ENCODE data around the gene OPN1SW.

The OPN1SW gene

GRCh38 chr7:128810997-128811396 lies 35.4 kb upstream of the OPN1SW start:
- no peaks in the 10 kb centered on the region for H3K9me3 ChIP-seq (replicated peaks in 1 of 11)
- H3K4me1 ChIP-seq = peaks cover 5 to 47% (median 29%) of the 10 kb centered on the region in 10 experiments; a peak in 18 of 20 replicates
- no peak overlapping the region for H3K27ac ChIP-seq
- peaks cover 20 to 66% (median 49%) of the 10 kb centered on the region in 11 experiments for H3K36me3 ChIP-seq
- no peaks in the 10 kb centered on the region for H3K27me3 ChIP-seq
- H3K4me2 ChIP-seq = no peak overlapping the region
- no peak overlapping the region for H3K9ac ChIP-seq
- TF ChIP-seq Cebpa-rat (IDR thresholded peaks at IDR 0.05) = no peak
- H3K4me3 ChIP-seq = no peak overlapping the region
- 0 out of 22 replicates have a peak, but pooled peaks cover 0 to 4% (median 0%) of the 10 kb centered on the region in 11 experiments for H4K20me1 ChIP-seq

- Histone ChIP-seq H3K9me3 (replicated peaks in 1 of 11) (no peaks in the 10 kb centered on the region), H3K4me1 (peaks cover 5 to 42% (median 24%) of the 10 kb centered on the region in 10 experiments; a peak in 18 of 20 replicates), H3K4me2 (no peak overlapping the region), H3K27me3 (no peaks in the 10 kb centered on the region), H3K36me3 (peaks cover 25 to 71% (median 54%) of the 10 kb centered on the region in 11 experiments), H3K4me3 (no peak overlapping the region), H3K27ac (no peak overlapping the region), H4K20me1 (0 out of 22 replicates have a peak, but pooled peaks cover 0 to 4% (median 0%) of the 10 kb centered on the region in 11 experiments), H3K9ac (no peak overlapping the region)
- TF ChIP-seq Cebpa-rat (IDR thresholded peaks at IDR 0.05) = no peak
These were observed 34.9 kb upstream of the OPN1SW start for GRCh38 chr7:128810473-128810872.

GRCh38 chr7:128809363-128809762 lies 33.8 kb upstream of the OPN1SW start:
- no peak for TF ChIP-seq Cebpa-rat (IDR thresholded peaks at IDR 0.05)
- Histone ChIP-seq H3K9me3 (replicated peaks in 1 of 11) (no peaks in the 10 kb centered on the region), H3K4me3 (no peak overlapping the region), H4K20me1 (0 out of 22 replicates have a peak, but pooled peaks cover 0 to 4% (median 0%) of the 10 kb centered on the region in 11 experiments), H3K27ac (no peak overlapping the region), H3K36me3 (peaks cover 32 to 82% (median 62%) of the 10 kb centered on the region in 11 experiments), H3K9ac (no peak overlapping the region), H3K4me2 (no peak overlapping the region), H3K4me1 (peaks cover 5 to 31% (median 16%) of the 10 kb centered on the region in 10 experiments; a peak in 16 of 20 replicates), H3K27me3 (no peaks in the 10 kb centered on the region)

DNA sequence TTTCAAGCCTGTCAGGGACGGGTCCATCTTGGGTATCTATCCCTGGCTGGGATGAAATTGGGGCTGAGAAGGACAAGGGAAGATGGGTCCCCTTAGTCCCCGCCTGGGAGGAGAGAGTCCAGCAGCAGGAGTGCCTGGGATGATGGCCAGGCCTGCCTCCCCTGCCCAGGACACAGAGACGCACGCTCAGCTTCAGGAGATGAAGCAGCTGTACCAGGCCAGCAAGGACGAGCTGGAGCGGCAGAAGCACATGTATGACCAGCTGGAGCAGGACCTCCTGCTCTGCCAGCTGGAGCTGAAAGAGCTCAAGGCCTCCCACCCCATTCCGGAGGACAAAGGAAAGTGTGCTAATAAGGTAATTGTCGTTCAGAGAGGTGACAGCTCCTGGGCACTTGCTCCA lies 31.6 kb upstream of the OPN1SW start:
- Histone ChIP-seq H3K9ac (no peak overlapping the region), H3K4me1 (peaks cover 4 to 9% (median 7%) of the 10 kb centered on the region in 10 experiments; a peak in 13 of 20 replicates), H3K4me3 (no peak overlapping the region), H3K27ac (no peak overlapping the region), H3K36me3 (peaks cover 41 to 94% (median 79%) of the 10 kb centered on the region in 11 experiments), H3K9me3 (replicated peaks in 1 of 11) (no peaks in the 10 kb centered on the region), H3K27me3 (no peaks in the 10 kb centered on the region), H4K20me1 (0 out of 22 replicates have a peak, but pooled peaks cover 0 to 4% (median 0%) of the 10 kb centered on the region in 11 experiments), H3K4me2 (no peak overlapping the region)
- no peak for TF ChIP-seq Cebpa-rat (IDR thresholded peaks at IDR 0.05)

DNA sequence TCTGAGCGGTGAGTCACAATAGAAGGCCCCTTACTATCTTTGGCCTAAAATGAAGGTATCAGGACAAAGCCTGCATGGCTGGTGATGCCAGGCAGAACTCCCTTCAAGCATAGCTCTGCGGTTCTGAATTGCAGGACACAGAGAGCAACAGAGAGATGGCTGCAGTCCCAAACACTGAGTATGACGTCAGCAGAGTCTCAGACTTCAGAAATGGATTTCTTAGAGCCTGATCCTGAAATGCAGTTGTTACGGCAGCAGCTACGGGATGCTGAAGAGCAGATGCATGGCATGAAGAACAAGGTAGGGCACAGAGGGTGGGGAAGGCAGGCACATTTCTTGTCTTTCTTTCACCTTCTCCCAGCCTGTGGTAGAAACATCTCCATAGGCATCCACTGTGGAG lies 29.6 kb upstream of the OPN1SW start:
- TF ChIP-seq Cebpa-rat (IDR thresholded peaks at IDR 0.05) = no peak
- no peak overlapping the region for H3K27ac ChIP-seq
- no peaks in the 10 kb centered on the region for H3K27me3 ChIP-seq
- peaks cover 0 to 7% (median 4%) of the 10 kb centered on the region in 10 experiments; a peak in 2 of 20 replicates for H3K4me1 ChIP-seq
- peaks cover 54 to 97% (median 89%) of the 10 kb centered on the region in 11 experiments for H3K36me3 ChIP-seq
- H3K4me3 ChIP-seq = no peak overlapping the region
- H3K9me3 ChIP-seq (replicated peaks in 1 of 11) = no peaks in the 10 kb centered on the region
- 0 out of 22 replicates have a peak, but pooled peaks cover 0 to 4% (median 0%) of the 10 kb centered on the region in 11 experiments for H4K20me1 ChIP-seq
- H3K4me2 ChIP-seq = no peak overlapping the region
- no peak overlapping the region for H3K9ac ChIP-seq

GRCh38 chr7:128804484-128804883 lies 28.9 kb upstream of the OPN1SW start:
- no peak overlapping the region for H3K27ac ChIP-seq
- no peaks in the 10 kb centered on the region for H3K27me3 ChIP-seq
- H4K20me1 ChIP-seq = 0 out of 22 replicates have a peak, but pooled peaks cover 0 to 4% (median 0%) of the 10 kb centered on the region in 11 experiments
- peaks cover 0 to 4% (median under 1%) of the 10 kb centered on the region in 10 experiments; a peak in 7 of 20 replicates for H3K4me1 ChIP-seq
- no peak for TF ChIP-seq Cebpa-rat (IDR thresholded peaks at IDR 0.05)
- H3K36me3 ChIP-seq = peaks cover 54 to 90% (median 84%) of the 10 kb centered on the region in 11 experiments
- H3K9me3 ChIP-seq (replicated peaks in 1 of 11) = no peaks in the 10 kb centered on the region
- H3K4me3 ChIP-seq = no peak overlapping the region
- H3K4me2 ChIP-seq = no peak overlapping the region
- H3K9ac ChIP-seq = no peak overlapping the region

DNA sequence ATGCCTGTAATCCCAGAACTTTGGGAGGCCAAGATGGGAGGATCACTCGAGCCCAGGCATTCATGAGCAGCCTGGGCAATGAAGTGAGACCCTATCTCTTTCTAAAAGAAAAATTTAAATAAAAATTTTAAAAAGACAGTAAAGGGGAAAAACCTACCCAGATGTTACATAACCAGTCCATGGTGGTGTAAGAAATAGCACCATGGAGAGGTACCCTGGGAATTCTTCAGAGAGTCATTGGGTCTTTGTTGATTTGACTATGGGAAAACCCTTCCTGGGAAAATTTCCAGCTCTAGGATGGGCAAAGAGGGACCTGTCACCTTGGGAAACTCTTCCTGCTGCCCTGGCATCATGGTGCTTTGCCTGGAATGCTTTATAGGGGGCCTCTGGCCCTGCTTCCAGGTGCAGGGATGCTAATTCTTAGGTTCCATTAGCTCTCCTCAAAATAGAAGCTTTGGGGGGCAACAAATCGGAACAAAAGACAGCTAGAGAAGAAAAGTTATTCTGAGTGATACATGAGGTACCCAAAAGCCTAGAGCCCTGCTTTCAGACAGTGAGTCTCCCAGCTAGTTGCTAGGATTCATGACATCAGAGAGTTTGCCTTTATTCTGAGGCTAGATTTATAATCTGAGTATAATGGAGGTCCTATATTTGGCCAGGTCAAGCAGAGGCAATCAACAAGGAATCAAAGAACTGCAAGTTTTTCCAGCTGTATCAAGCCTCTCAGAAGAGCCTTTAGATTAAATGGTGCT lies 26.2 kb upstream of the OPN1SW start:
- Histone ChIP-seq H3K4me1 (peaks cover 0 to 18% (median 2%) of the 10 kb centered on the region in 10 experiments; a peak in 7 of 20 replicates), H3K27ac (no peak overlapping the region), H3K36me3 (peaks cover 42 to 86% (median 67%) of the 10 kb centered on the region in 11 experiments), H3K9me3 (replicated peaks in 1 of 11) (no peaks in the 10 kb centered on the region), H3K9ac (no peak overlapping the region), H4K20me1 (0 out of 22 replicates have a peak, but pooled peaks cover 0 to 4% (median 0%) of the 10 kb centered on the region in 11 experiments), H3K4me2 (no peak overlapping the region), H3K4me3 (no peak overlapping the region), H3K27me3 (no peaks in the 10 kb centered on the region)
- no peak for TF ChIP-seq Cebpa-rat (IDR thresholded peaks at IDR 0.05)

DNA sequence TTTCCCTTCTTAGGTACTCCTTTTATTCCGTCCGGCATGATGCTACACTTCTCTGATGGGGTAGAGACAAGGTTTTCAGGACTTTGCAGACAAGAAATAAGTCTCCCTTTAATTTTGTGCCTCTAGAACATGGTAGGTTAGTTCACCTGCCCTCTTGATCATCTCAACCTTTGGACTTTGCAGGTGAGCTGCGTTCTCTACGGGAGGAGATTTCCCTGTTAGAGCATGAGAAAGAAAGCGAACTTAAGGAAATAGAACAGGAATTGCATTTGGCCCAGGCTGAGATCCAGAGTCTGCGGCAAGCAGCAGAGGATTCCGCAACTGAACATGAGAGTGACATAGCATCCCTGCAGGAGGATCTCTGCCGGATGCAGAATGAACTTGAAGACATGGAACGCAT lies 25.4 kb upstream of the OPN1SW start:
- no peak overlapping the region for H3K4me2 ChIP-seq
- H4K20me1 ChIP-seq = no peaks in the 10 kb centered on the region
- TF ChIP-seq Cebpa-rat (IDR thresholded peaks at IDR 0.05) = no peak
- H3K27ac ChIP-seq = no peak overlapping the region
- H3K4me3 ChIP-seq = no peak overlapping the region
- peaks cover 0 to 26% (median 2%) of the 10 kb centered on the region in 10 experiments; a peak in 7 of 20 replicates for H3K4me1 ChIP-seq
- H3K36me3 ChIP-seq = peaks cover 34 to 77% (median 59%) of the 10 kb centered on the region in 11 experiments
- no peak overlapping the region for H3K9ac ChIP-seq
- no peaks in the 10 kb centered on the region for H3K27me3 ChIP-seq
- H3K9me3 ChIP-seq (replicated peaks in 1 of 11) = no peaks in the 10 kb centered on the region

DNA sequence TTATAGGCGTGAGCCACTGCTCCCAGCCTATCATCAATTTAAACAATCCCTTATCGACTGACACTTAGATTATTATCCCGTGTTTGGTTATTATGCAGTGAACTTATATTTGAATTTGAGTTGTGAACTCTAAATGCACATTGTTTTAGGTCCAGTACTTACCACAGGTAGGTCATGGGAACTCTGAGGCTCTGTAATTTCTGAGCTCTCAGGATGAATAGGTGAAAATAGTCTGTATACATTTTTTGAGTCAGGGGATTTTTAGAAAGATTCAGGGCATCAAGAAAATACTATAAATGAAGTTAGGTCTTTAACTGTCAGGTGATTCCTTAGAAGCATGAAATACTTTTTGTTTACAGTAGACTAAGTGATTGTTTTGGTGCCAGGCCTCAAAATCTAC lies 25.0 kb upstream of the OPN1SW start:
- H3K9ac ChIP-seq = no peak overlapping the region
- H3K4me1 ChIP-seq = peaks cover 0 to 30% (median 2%) of the 10 kb centered on the region in 10 experiments; a peak in 7 of 20 replicates
- H3K36me3 ChIP-seq = peaks cover 29 to 77% (median 58%) of the 10 kb centered on the region in 11 experiments
- no peaks in the 10 kb centered on the region for H4K20me1 ChIP-seq
- TF ChIP-seq Cebpa-rat (IDR thresholded peaks at IDR 0.05) = no peak
- no peaks in the 10 kb centered on the region for H3K27me3 ChIP-seq
- H3K4me3 ChIP-seq = no peak overlapping the region
- H3K9me3 ChIP-seq (replicated peaks in 1 of 11) = no peaks in the 10 kb centered on the region
- no peak overlapping the region for H3K27ac ChIP-seq
- H3K4me2 ChIP-seq = no peak overlapping the region

Data from BLaER1 treated with 17β-estradiol and CSF1 and Interleukin-3, amounts not matched to agents 10 nM and 100 nM (cell line).